Activated T-cell treated with anti-CD3 and anti-CD28 coated beads, Interleukin-2, amount 50 U/mL, for 72 hours (primary cell): ENCODE data around the gene ISL2. TPM values are rescaled to one million over a fixed set of nuclear protein-coding genes. Genes with fewer than 3 reads are reported as not detected.
"Not testable (repeated sequence)": the region's sequence is repeated elsewhere in the genome, so short reads cannot be mapped to it uniquely, and the experiment has no call there.

Experiments
- ATAC-seq, 2 donors: fragments of 150-1000 bp; cut with Tn5 transposase; replicated peaks in 1 of 2; 2 replicates each; pipeline ENCODE4 v1.10.0; 2021; ENCODE audit warnings: moderate library complexity in 2 of 2, mild to moderate bottlenecking in 1 of 2
- DNase-seq, 2 donors: peaks; one replicate each; pipeline ENCODE4 v3.0.0; 2021 to 2022; ENCODE audit warnings: mixed read lengths in 1 of 2
- H3K27ac Mint-ChIP-seq: one replicate; pipeline ENCODE4 v1.8.0; 2022; ENCODE audit warnings: mild to moderate bottlenecking, moderate library complexity, mixed read lengths
- H3K27me3 Mint-ChIP-seq: one replicate; pipeline ENCODE4 v1.8.0; 2022; ENCODE audit warnings: low read depth, mixed read lengths
- H3K36me3 Mint-ChIP-seq, 2 donors: one replicate each; pipeline ENCODE4 v1.8.0; 2022; ENCODE audit warnings: mixed read lengths in 2 of 2, mild to moderate bottlenecking in 1 of 2; ENCODE audit not compliant: insufficient read depth in 2 of 2
- H3K4me1 Mint-ChIP-seq: one replicate; pipeline ENCODE4 v1.8.0; 2022; ENCODE audit warnings: low read depth, mixed read lengths
- H3K4me3 Mint-ChIP-seq, 2 donors: one replicate each; pipeline ENCODE4 v1.8.0; 2022; ENCODE audit warnings: mild to moderate bottlenecking in 2 of 2, mixed read lengths in 2 of 2, moderate library complexity in 2 of 2
- H3K9me3 Mint-ChIP-seq, 2 donors: one replicate each; pipeline ENCODE4 v1.8.0; 2022; ENCODE audit warnings: mixed read lengths in 2 of 2
- total RNA-seq, 2 donors: library from RNA; stranded (reverse); gene quantifications; one replicate each; pipeline ENCODE4 v1.2.3, GENCODE V29; 2022

ISL2 gene
- total RNA-seq, 2 donors from 2014 or later = 0.77 to 0.83 TPM

DNA sequence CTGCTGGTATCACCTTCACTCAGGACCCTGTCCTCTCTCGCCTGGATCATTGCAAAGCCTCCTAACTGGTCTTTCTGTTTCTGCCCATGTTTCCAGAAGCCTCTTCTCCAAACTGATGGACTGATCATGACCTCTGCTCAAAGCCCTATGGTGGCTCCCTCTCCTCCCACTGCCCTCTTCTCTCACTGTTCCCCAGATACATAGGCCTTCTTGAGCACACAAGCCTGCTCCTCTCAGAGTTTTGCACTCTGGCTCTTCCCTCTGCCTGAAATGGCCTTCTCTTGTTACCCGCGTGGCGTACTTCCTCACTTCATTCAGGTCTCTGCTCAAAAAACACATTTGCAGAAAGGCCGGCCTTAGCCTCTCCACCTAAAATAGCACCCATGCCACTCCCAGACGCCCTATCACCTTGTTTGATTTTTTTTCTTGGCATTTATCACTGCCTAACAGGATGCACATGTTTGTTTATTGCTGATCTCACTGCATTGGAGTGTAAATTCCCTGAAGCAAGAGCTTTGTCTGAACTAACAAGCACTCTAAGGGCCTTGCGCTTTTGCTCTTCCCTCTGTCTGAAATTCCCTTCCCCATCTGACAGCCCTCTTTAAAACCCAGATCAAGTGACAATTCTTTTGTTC, 23.9 kb upstream of the ISL2 start:
- Mint-ChIP-seq H3K4me3 (peak overlapping the region; percentile 88 to 91), H3K36me3 (peaks cover 0 to 3% of the 10 kb centered on the region in 2 donors), H3K27me3 (no peaks in the 10 kb centered on the region), H3K9me3 (no peaks in the 10 kb centered on the region), H3K27ac (no peak overlapping the region), H3K4me1 (peaks cover 35% of the 10 kb centered on the region)
- ATAC-seq (no peak), DNase-seq (no peak)

DNA sequence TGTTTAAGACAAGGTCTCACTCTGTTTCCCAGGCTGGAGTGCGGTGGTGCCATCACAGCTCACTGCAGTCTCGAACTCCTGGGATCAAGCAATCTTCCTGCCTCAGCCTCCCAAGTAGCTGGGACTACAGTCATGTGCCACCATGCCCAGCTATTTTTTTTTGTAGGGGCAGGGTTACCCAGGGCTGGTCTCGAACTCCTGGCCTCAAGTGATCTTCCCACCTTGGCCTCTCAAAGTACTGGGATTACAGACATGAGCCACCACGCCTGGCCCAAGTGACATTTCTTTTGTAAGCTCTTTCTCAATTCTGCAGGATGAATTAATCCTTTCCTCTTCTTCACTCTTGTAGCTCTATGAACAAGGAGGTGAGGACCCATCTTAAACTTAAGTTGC, 23.4 kb upstream of the ISL2 start:
- Mint-ChIP-seq H3K4me3 (peak overlapping the region in 1 of 2 donors; percentile 88), H3K4me1 (peaks cover 35% of the 10 kb centered on the region)
- not testable (repeated sequence) for DNase-seq, H3K36me3 Mint-ChIP-seq, H3K27me3 Mint-ChIP-seq, H3K9me3 Mint-ChIP-seq, ATAC-seq, H3K27ac Mint-ChIP-seq

DNA sequence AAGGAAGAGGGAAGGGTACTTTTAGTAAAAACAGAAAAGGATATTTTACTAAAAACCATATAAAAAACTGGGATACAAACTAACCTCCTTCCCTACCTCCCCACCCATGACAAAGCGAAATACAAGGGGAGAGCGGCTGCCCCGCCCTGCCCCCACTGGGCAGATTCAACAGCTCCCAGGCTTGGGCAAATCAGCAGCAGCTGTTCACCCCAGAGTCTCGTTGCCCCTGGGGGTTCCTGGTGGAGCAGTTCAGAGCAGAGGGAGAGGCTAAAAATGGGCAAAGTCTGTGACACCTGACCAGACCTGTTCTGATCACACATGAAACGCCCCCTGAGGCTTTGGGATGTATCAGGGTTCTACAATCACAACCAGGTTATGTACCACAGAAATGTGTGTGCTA, 22.8 kb upstream of the ISL2 start:
- Mint-ChIP-seq H3K27me3 (no peaks in the 10 kb centered on the region), H3K4me3 (no peak overlapping the region), H3K36me3 (peaks cover 0 to 3% of the 10 kb centered on the region in 2 donors), H3K27ac (no peak overlapping the region), H3K4me1 (peaks cover 32% of the 10 kb centered on the region), H3K9me3 (no peaks in the 10 kb centered on the region)
- DNase-seq = no peak
- no peak for ATAC-seq

DNA sequence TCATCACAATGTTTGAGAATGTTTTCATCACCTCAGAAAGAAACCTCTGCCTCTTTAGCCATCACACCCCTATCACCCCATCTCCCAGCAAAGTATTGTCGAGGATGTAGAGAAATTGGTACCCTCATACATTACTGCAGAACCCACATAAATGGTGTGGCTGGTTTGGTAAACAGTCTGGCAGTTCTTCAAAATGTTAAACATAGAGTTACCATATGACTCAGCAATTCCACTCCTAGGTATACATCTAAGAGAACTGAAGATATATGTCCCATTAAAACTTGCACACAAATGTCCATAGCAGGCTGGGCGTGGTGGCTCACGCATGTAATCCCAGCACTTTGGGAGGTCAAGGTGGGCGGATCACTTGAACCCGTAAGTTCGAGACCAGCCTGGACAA, 16.6 kb upstream of the ISL2 start:
- Mint-ChIP-seq H3K9me3 (no peaks in the 10 kb centered on the region), H3K4me1 (no peaks in the 10 kb centered on the region), H3K27ac (no peak overlapping the region), H3K27me3 (no peaks in the 10 kb centered on the region), H3K4me3 (no peak overlapping the region), H3K36me3 (no peaks in the 10 kb centered on the region)
- no peak for ATAC-seq
- no peak for DNase-seq

DNA sequence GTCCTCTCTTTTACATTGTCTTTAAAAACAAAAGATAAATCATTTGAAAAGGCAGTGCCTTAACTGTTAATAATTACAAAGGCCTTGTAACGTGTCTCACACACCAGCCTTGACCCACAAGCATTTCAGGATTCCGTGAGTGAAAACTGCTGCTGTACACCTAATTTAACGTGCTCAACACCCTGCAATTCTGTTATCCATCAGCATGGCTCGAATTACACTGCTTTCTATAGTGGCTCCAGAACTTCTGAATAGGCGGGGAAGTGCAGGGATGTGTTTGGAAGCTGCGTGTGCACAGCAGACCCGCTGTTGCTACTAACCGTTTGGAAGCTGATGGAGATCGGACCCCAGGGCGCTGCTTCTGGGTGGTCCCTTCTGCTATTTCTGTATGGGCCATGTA, 15.4 kb upstream of the ISL2 start:
- H3K27ac Mint-ChIP-seq = no peak overlapping the region
- no peaks in the 10 kb centered on the region for H3K9me3 Mint-ChIP-seq
- no peak for ATAC-seq
- no peaks in the 10 kb centered on the region for H3K27me3 Mint-ChIP-seq
- H3K4me1 Mint-ChIP-seq = no peaks in the 10 kb centered on the region
- no peak overlapping the region for H3K4me3 Mint-ChIP-seq
- no peaks in the 10 kb centered on the region for H3K36me3 Mint-ChIP-seq
- no peak for DNase-seq

DNA sequence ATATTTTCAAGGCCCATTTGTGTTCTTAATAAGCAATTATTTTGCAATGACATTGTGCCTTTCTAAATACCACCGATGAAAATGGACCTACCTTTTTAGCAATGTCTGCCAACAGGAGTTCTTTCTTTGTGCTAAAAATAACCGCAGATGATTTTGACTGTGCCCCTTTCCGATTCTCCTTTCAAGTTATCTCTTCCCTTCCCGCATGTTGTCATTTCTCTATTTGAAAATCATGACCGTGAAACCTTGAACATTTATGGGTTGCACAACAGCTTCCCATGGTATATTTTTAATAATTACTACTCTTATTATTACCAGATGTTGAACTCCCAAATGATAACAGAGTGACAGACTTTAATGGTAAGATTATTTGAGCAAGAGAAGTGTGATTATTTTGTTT, 15.0 kb upstream of the ISL2 start:
- H3K27ac Mint-ChIP-seq = no peak overlapping the region
- ATAC-seq = no peak
- no peaks in the 10 kb centered on the region for H3K4me1 Mint-ChIP-seq
- no peaks in the 10 kb centered on the region for H3K36me3 Mint-ChIP-seq
- H3K27me3 Mint-ChIP-seq = no peaks in the 10 kb centered on the region
- DNase-seq = no peak
- no peaks in the 10 kb centered on the region for H3K9me3 Mint-ChIP-seq
- H3K4me3 Mint-ChIP-seq = no peak overlapping the region

DNA sequence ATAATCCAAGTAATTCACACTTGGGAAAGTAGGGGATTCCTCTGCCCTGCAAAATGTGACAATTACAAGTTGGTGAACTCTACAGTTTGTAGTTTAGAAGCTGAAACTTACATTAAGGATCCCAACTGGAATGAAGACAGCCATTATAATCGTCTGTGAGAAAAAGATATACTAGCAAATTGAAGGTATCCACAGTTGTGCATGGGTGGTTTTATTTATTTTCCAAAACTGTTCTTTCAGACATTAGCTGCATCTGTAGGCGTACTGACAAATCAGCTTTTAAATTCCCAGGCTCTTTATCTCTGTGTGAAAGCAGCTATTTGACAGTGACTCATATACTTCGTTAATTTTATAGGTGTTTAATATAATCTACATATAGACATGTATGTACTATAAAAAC, 12.5 kb upstream of the ISL2 start:
- no peaks in the 10 kb centered on the region for H3K4me1 Mint-ChIP-seq
- no peak overlapping the region for H3K4me3 Mint-ChIP-seq
- H3K27me3 Mint-ChIP-seq = peaks cover 15% of the 10 kb centered on the region
- no peak overlapping the region for H3K27ac Mint-ChIP-seq
- H3K36me3 Mint-ChIP-seq = no peaks in the 10 kb centered on the region
- DNase-seq (no peak), ATAC-seq (no peak)
- no peaks in the 10 kb centered on the region for H3K9me3 Mint-ChIP-seq

DNA sequence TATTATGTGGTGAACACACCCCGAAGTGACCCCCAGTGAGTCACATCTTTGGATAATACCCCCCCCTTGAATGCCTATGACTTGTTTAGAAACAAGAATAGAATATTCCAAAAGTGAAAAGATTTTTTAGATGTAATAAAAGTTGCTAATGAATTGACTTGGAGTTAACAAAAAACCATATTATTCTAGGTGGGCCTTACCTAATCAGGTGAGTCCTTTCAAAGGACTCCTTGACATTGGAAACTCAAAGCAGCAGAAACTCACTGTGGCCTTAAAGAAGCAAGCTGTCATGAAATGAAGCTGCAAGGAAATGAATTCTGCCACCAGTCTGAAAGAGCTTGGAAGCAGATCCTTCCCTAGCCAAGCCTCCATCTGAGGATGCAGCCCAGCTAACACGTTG, 10.9 kb upstream of the ISL2 start:
- no peak overlapping the region for H3K4me3 Mint-ChIP-seq
- H3K9me3 Mint-ChIP-seq = no peaks in the 10 kb centered on the region
- H3K36me3 Mint-ChIP-seq = no peaks in the 10 kb centered on the region
- no peak for DNase-seq
- no peaks in the 10 kb centered on the region for H3K4me1 Mint-ChIP-seq
- H3K27ac Mint-ChIP-seq = no peak overlapping the region
- no peak for ATAC-seq
- peaks cover 29% of the 10 kb centered on the region for H3K27me3 Mint-ChIP-seq

DNA sequence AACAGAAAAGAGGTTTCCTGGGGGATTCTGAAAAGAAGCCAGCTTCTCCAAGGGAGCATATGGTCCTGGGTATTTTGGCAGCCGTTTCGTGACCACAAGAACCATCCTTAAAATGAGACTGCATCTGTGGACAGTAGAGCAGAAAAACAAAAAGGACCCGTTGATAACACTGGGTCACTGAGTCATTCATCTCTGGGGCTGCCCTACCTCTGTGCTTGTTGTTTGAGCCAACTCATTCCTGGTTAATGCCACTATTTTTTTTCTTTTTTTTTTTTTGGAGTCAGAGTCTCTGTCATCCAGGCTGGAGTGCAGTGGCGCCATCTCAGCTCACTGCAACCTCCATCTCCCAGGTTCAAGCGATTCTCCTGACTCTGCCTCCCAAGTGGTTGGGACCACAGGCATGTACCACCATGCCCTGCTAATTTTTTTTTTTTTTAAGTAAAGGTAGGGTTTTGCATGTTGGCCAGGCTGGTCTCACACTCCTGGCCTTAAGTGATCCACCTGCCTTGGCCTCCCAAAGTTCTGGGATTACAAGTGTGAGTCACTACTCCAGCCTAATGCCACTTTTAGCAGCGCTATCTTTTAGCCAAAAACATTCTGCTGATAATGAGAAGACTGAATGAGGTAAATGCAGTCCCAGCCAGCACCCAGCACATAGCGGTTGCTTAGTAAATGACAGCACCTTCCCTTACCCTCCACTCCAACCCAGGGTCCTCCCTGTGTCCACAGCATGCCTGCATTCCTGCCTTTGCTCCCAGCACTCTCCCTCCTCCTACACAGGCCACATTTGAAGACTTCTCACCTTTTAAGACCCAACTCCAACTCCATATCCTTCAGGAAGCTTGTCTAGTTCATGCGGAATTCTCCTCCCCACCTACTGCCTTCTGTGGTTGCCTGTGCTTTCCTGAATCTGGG, 9.1 kb upstream of the ISL2 start:
- peaks cover 31% of the 10 kb centered on the region for H3K27me3 Mint-ChIP-seq
- no peaks in the 10 kb centered on the region for H3K9me3 Mint-ChIP-seq

DNA sequence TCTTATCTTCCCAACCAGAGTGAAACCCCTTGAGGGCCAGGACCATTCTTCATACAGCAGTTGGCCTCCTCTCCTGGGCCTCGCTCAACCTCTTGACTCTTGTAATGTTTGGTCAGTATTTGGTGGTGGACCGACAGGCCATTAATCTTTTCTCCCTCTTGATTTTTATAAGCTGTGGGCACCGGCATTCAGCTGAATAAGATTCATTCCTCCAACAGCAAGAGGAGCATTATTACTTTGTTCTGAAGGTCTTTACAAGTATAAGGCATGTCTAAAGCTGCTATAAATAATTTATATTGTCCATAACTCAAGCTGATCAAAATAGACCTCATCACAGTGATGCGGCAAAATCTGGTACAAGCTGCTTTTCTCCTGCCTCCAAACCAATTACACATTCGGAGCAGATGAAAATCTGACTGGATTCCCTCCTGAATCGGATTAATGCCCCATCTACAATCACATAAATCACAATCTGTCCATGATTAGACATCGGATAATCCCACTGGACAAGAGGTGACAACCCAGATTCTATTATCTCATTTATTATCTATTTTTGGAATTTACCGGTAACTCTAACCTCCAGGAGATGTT, 8.4 kb upstream of the ISL2 start:
- ATAC-seq (no peak), DNase-seq (no peak)
- H3K27ac Mint-ChIP-seq = no peak overlapping the region
- H3K36me3 Mint-ChIP-seq = no peaks in the 10 kb centered on the region
- peaks cover 39% of the 10 kb centered on the region for H3K27me3 Mint-ChIP-seq
- no peaks in the 10 kb centered on the region for H3K4me1 Mint-ChIP-seq
- no peak overlapping the region for H3K4me3 Mint-ChIP-seq
- H3K9me3 Mint-ChIP-seq = no peaks in the 10 kb centered on the region

More for the DNA sequence above, 9.1 kb upstream of the ISL2 start:
- Mint-ChIP-seq H3K4me1 (no peaks in the 10 kb centered on the region), H3K36me3 (no peaks in the 10 kb centered on the region), H3K27ac (no peak overlapping the region), H3K4me3 (no peak overlapping the region)
- ATAC-seq (no peak), DNase-seq (no peak)

DNA sequence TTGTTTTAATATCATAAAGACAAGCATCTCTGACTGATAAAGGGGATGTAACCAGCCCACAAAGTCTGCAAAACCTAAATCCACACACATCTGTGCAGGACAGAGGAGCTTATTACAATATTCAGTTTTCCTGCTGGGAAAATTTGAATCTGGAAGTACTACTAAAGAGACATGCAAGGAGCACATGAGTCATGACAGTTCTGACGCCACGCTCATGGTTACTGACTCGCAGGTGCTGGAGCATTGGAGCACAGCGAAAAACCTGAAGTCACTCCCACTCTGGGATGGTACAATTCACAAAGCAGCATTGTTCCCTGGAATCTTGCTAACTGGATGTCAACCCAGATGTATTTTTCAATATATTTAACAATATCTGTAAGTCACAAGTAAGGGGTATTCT, 7.6 kb upstream of the ISL2 start:
- H3K4me3 Mint-ChIP-seq = no peak overlapping the region
- peaks cover 46% of the 10 kb centered on the region for H3K27me3 Mint-ChIP-seq
- H3K36me3 Mint-ChIP-seq = no peaks in the 10 kb centered on the region
- H3K27ac Mint-ChIP-seq = no peak overlapping the region
- peaks cover 1% of the 10 kb centered on the region for H3K4me1 Mint-ChIP-seq
- ATAC-seq (no peak), DNase-seq (no peak)
- no peaks in the 10 kb centered on the region for H3K9me3 Mint-ChIP-seq

DNA sequence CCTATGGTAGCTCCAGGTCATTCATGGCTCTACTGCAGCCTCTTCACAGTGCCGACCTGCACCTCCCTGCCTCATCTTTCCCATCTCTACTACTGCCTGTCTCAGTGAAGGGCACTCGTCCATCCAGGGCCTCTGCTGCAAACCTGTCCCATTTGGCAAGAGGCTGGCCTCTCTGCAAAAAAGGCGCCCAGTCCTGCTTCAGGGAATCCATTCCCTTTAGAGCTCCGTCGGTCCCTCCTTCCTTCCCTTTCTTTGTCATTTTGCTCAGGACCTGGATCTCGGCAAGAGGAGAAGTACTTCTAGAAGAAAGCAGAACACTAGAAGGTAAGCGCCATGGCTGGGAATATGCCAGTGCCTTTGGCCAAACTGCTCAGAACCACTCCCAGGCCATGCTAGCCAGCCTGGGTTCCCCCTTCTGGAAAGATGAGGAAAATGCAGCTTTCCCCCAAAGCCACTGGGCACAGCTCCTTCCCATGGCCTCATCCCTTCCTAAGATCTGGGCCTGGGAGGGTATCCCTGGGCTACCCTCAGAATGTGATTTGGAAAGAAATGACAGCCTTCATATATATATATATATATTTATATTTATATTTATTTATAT, 6.4 kb upstream of the ISL2 start:
- H3K9me3 Mint-ChIP-seq = no peaks in the 10 kb centered on the region
- no peak overlapping the region for H3K4me3 Mint-ChIP-seq
- ATAC-seq (no peak), DNase-seq (no peak)
- H3K36me3 Mint-ChIP-seq = peaks cover 0 to 2% of the 10 kb centered on the region in 2 donors
- H3K27me3 Mint-ChIP-seq = peaks cover 58% of the 10 kb centered on the region
- peaks cover 12% of the 10 kb centered on the region for H3K4me1 Mint-ChIP-seq
- H3K27ac Mint-ChIP-seq = no peak overlapping the region

DNA sequence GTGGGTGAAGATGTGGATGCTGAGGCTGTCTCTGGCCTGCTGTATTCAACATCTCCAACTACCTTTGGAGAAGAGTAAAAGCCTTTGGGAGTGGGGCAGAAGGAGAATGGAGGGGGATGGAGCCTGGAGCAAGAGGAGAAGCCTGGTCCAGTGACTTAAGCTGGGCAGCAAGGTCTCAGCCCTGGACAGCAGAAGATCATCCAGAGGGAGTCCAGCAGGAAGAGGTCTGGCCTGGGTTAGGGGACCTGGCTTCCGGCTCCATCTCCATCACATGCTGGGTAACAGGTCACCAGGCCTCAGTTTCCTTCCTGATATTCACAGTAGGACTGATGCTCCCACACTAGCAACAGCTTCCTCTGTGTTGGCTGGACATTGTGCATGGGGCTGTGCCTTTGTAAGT, 3.8 kb upstream of the ISL2 start:
- Mint-ChIP-seq H3K27me3 (peaks cover 77% of the 10 kb centered on the region), H3K4me3 (no peak overlapping the region), H3K9me3 (no peaks in the 10 kb centered on the region), H3K27ac (no peak overlapping the region), H3K36me3 (peaks cover 0 to 10% of the 10 kb centered on the region in 2 donors), H3K4me1 (peaks cover 34% of the 10 kb centered on the region)
- DNase-seq (no peak), ATAC-seq (no peak)
